NCI-H82 treated with DMSO at 0.1 percent for 48 hours (cell line): ENCODE results near the gene ZNF322.
"Not testable (repeated sequence)": the region's sequence is repeated elsewhere in the genome, so short reads cannot be mapped to it uniquely, and the experiment has no call there.

Experiments
- DNase-seq: peaks from one replicate; lab custom pipeline; 2025; ENCODE audit not compliant: unreplicated experiment; lab: John Stamatoyannopoulos, UW

Gene ZNF322

GRCh38 chr6:26659042-26659999, at the start of gene ZNF322:
Gene ZNF322 (minus strand): TSS chr6:26659746. CDS start chr6:26638553, 21,193 bp downstream.
- peak; percentile 90 for DNase-seq

- DNase-seq = not testable (repeated sequence)
Measured at GRCh38 chr6:26705780-26706179, 46.2 kb upstream of the ZNF322 start.

GRCh38 chr6:26705352-26705751, 45.8 kb upstream of the ZNF322 start:
- not testable (repeated sequence) for DNase-seq

- DNase-seq = not testable (repeated sequence)
Measured at GRCh38 chr6:26701023-26701747, 41.6 kb upstream of the ZNF322 start.

- not testable (repeated sequence) for DNase-seq
Measured at GRCh38 chr6:26697496-26697895, 38.0 kb upstream of the ZNF322 start.

GRCh38 chr6:26689324-26689947, 29.9 kb upstream of the ZNF322 start:
- DNase-seq = not testable (repeated sequence)

- DNase-seq = not testable (repeated sequence)
Measured at GRCh38 chr6:26682435-26683042, 23.0 kb upstream of the ZNF322 start.

GRCh38 chr6:26673287-26673686, 13.7 kb upstream of the ZNF322 start:
- DNase-seq = not testable (repeated sequence)

- not testable (repeated sequence) for DNase-seq
Measured at GRCh38 chr6:26670558-26670957, 11.0 kb upstream of the ZNF322 start.

GRCh38 chr6:26670003-26670402, 10.5 kb upstream of the ZNF322 start:
- not testable (repeated sequence) for DNase-seq

GRCh38 chr6:26660000-26660361, 435 bp upstream of the ZNF322 start:
- no peak for DNase-seq

- DNase-seq = no peak
Measured at GRCh38 chr6:26657256-26657655, 2.3 kb downstream of the ZNF322 start.

- DNase-seq = no peak
Measured at GRCh38 chr6:26653007-26653406, 6.5 kb downstream of the ZNF322 start.

- DNase-seq = no peak
Measured at GRCh38 chr6:26651133-26651781, 8.3 kb downstream of the ZNF322 start.

- DNase-seq = no peak
Measured at GRCh38 chr6:26646074-26646473, 13.5 kb downstream of the ZNF322 start.

- no peak for DNase-seq
Measured at GRCh38 chr6:26640806-26641205, 18.7 kb downstream of the ZNF322 start.

- DNase-seq = no peak
Measured at GRCh38 chr6:26629359-26629758, 30.2 kb downstream of the ZNF322 start.

- no peak for DNase-seq
Measured at GRCh38 chr6:26627843-26628242, 31.7 kb downstream of the ZNF322 start.

- DNase-seq = no peak
Measured at GRCh38 chr6:26624557-26624956, 35.0 kb downstream of the ZNF322 start.

GRCh38 chr6:26623339-26623859, 36.1 kb downstream of the ZNF322 start:
- no peak for DNase-seq
